Fibroblast of skin of left quadriceps (primary cell): Measurements from ENCODE around the gene UST.
"Not testable (repeated sequence)": the region's sequence is repeated elsewhere in the genome, so short reads cannot be mapped to it uniquely, and the experiment has no call there.

Experiments
- DNase-seq, 2 experiments: peaks; one replicate each; pipeline ENCODE4 v3.0.0-alpha.2; 2013; ENCODE audit warnings: low read depth in 2 of 2

Gene UST

DNA sequence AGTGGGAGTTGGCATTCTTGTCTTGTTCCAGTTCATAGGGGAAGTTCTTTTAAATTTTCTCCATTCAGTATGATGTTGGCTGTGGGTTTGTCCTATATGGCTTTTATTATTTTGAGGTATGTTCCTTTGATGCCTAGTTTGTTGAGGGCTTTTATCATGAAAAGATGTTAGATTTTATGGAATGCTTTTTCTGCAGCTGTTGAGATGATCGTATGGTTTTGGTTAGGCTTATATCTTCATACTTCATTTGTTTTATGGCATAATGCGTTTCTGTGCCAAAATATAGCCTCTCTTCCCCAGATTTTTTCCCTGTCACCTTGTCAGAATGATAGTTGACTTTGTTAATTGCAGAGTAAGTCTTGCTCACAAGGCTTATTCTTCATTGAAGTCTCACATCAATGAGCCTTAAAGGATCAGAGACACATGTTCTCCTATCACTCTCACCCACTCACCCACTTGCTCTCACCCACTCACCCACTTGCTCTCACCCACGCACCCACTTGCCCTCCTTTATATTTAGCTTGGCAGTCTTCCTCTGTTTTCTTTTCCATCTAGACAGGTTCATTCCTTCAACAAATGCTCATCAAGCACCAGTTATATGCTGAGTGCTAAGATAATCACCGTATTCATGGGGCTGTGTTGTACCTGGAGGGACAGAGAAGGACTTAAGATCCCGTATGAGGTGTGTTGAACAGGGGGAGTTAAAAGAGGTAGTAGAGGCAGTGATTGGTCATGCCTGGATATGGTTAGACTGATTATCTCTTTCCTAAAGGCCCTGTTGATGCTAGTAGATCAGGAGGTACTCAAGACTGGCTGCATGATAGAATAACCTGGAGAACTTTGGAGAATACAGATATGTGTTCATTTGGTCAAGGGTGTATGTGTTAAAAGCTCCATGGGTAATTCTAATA lies 19.3 kb downstream of the UST start:
- DNase-seq, result no peak

DNA sequence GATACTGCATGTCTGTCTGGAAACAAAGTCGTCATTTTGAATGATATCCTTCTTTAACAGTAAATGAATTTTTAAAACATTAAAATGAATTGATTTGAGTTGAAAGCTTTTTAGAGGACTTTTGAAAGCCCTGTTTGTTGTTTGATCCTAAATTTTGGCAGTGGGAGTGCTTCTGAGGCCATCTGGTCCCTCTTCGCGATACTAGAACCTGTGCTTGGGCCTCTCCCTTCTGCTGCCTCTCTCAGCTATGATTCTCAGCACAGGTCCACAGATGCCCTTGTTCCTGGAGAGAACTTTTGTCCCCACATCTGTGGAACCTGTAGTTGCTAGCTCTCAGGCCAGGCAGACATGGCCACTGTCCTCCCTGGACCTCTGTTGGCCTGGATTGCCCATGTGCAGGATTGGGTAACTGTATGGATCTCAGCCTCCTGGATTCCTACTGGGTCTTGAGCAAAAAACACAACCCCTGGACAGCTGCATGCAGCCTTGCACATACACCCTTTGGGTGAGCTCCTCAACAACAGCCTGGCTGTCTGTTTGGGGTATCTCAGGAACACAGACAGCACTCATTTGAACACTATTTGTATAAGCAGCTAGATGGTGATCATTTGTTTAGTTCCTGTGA lies 21.9 kb downstream of the UST start:
- no peak for DNase-seq

DNA sequence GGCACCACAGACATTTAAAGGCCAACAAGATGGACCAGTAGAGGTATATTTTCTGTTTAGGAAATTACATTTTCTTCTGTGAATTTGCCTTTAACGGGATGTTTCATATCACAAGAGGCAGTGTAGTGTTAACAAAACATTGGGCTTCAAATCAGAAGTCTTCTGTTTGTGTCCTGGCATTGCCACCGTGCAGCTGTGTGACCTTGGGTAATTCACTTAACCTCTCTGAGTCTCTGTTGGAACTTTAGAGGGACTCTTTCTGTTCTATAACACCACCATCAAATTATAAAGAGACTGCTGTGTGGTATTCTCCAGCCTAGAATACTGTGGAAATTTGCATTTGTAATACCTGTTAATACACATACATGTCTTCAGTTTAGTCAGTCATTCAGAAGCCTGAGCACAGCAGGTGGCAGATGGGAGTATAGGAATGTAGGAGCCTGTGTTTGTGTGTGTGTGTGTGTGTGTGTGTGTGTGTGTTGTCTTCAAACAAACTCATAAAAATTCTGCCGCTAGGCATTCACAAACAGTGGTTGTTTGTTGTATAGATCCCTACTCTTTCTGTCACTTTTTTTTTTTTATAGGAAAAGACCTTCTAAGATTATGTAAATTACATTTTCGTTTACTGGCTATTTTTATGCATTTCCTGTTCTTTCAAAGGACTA lies 22.6 kb downstream of the UST start:
- no peak for DNase-seq

DNA sequence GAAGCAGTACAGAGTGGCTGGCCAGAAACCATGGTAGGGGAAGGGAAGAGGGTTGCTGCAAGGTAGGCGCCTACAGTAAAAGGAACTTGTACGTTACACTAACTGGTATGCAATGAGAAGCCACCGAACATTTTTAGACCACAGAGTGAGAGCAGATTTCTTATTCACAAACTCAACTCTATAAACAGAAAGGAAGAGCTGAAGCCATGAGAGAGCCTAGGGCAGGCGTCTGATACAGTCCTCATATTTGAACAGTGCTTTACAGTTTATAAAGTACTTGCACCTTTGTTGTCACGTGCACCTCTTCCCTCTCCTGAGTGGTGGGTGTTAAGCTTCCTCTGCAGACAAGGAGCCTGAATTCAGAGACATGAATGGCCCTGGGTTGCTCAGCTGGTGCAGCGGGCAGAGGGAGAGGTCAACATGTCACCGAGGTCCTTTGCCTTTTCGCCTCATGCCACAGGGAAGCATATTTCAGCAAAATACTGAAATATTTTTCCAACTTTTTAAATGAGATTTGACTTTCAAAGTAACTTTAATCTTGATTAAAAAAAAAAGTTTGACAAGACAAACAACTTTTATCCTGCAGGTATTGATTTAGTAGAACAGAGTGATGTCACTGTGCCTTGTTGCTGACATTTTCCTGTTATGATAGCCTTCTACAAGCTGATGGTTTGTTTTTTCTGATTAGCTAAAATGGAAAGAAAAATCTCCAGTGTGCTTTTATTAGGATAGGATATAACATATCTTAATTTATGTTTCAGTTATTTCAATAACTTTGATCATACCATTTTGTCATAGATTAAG lies 23.8 kb downstream of the UST start:
- no peak for DNase-seq

DNA sequence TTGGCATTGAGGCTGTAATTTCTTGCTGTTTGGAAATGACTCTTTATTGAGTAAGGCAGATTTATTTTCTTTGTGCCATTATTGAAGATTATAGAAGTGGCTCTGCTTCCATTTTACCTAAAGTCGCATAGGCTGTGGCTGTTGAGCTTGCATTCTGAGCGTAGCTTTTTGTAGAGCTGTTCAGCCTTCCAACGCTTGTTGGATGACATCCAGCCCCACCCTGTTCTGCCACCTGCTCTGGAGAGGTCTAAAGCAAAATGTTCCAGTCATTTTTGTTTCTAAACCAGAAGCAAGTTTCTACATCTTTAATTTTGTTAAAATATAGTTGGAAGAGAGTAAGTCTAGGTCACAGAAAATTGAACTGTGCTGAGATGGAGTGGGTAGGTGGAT lies 24.4 kb downstream of the UST start:
- DNase-seq, result no peak

DNA sequence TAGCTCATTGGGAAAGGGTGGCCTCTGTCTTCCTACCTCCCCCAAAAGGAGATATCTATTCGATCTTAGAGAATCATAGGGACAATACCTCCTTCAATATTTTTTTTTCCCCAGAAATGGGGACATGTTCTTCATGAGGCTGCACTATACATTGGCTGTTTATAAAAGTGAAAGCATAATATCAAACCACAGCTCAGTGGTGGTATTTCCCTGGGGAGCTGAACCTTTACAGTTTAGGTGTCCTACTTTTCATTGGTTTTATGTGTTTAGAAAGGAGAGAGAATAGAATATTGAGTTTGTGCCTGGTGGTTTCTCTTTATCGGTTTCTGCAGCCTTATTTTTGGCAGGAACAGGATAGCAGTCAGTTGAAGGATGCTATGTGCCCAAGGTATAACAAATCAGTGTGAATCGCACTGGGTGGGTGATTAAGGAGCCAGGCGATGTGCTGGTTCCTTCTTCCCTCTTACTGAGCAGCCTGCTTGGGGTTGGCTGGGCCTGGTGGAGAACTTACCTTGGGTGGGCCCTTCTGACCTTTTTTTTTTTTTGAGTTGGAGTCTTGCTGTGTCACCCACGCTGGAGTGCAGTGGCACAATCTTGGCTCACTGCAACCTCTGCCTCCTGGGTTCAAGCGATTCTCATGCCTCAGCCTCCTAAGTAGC lies 25.2 kb downstream of the UST start:
- DNase-seq, result no peak

DNA sequence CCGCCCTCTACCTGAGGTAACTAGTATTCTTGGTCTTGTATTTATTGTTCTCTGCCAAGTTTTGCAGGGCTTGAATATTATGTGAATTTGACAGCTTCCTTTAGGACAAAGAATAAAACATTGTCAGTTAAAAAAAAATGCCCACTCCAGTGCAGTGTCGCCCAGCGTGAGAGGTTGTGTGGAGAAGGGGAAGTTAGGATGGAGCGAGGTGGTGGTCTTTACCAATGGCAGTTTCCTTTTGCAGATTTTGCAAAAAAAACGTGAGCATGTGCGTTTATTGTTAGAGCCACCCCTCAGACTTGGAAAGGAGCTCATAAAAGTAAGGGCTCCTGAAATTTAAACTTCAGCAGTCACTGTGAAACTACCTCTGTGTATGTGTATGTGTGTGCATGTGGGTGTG lies 28.3 kb downstream of the UST start:
- DNase-seq, result no peak

DNA sequence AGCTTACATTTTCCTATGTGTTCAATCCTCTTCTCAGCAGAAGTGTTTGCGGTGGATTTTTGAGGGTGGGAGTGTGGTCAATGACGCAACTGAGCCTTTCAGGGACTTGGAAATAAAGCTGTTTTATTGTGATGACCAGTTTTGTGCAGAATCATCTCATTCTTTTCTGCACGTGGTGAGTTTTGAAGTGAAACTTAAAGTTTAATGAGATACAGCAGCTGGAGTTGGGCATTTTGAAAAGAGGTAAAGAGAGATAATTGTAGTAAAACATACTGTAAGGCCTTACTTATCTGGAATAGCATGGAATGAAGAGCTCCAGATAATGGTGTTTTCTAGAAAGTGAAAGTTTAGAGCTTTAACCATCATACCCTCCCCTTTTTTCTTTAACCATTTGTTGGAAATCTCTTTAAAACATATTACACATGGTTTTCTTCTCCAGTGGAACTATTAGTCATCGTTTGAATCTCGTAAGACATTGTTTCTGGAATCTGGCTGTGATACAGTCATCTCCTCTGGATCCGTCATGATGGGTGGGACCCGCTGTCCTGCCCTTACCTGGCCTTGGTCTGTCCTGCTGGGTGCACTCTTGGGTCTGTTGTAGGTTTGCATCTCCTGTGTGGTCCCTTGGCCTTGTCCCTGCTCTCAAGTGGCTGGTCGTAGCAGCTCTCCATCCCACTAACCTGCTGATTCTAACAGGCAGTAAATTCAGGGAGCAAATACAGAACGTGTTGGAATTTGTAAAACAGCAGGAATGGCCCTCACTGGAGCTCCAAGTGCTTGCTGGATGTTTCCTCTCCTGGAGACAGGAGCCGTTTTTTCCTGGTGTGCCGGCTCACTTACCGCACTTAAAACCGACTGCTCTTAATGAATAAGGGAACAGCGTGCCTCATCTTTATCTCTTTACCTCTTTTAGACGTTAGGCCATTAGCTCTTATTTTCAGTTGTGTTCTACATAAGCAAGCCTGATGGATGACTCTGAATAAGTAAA lies 29.8 kb downstream of the UST start:
- DNase-seq, result peak; percentile 58 to 68

DNA sequence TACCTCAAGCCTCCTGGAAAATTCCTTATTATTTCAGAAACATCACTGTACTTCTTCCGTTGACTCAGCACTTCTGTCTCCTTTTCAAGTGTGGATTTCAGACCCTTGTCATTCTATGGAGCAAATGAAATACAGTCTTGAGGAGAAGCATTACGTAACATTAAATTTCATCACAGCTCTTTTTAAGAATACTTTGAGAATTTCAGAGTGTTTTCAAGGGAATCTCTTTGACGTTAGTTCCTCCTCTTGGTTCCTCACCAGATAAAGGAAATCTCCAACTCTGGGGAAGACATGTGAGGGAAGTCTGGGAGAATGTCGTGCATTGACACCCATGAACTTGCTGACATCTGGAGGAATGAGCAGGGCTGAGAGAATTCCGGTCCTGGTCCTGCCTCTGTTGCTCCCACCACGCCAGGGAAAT lies 32.3 kb downstream of the UST start:
- DNase-seq, result peak in 1 of 2 experiments; percentile 27

DNA sequence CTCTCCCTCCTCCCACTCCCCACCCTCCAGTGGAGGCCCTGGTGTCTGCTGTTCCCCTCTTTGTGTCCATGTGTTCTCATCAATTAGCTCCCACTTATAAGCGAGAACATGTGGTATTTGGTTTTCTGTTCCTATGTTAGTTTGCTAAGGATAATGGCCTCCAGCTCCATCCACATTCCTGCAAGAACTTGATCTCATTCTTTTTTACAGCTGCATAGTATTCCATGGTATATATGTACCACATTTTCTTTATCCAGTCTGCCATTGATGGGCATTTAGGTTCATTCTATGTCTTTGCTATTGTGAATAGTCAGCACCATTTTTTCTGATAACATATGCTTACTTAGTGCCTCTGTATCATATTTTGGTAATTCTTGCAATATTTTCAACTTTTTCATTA lies 33.6 kb downstream of the UST start:
- not testable (repeated sequence) for DNase-seq

DNA sequence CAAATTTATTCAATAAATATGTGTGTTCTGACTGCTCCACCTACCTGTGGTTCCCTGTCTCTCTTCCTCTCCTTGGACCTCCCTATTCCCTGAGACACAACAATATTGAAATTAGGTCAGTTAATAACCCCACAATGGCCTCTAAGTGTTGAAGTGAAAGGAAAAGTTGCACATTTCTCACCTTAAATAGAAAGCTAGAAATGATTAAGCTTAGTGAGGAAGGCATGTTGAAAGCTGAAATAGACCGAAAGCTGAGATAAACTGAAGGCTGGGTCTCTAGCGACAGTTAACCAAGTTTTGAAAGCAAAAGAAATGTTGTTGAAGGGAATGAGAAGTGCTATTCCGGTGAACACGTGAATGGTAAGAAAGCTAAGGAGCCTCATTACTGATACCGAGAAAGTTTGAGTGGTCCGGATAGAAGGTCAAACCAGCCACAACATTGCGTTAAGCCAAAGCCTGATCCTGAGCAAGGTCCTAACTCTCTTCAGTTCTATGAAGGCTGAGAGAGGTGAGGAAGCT lies 34.1 kb downstream of the UST start:
- DNase-seq, result no peak

DNA sequence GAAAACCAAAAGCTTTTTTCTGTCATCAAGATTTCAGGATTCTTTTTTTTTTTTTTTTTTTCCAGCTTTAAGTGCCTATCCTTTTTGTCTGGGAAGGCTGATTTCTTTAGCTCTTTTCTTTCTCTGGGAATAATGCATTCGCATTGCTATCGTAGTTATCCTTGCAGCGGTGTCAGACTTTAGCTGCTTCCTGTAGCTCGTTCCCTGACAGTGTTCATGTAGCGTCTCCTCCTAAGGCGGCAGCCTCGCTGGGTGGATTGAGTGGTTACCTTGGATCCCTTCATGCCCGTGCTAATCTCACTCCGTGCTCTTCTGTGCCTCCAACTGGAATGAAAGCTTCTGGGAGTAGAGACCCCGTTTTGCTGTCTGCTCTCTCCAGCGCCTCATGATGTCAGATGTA lies 43.1 kb downstream of the UST start:
- DNase-seq, result no peak

DNA sequence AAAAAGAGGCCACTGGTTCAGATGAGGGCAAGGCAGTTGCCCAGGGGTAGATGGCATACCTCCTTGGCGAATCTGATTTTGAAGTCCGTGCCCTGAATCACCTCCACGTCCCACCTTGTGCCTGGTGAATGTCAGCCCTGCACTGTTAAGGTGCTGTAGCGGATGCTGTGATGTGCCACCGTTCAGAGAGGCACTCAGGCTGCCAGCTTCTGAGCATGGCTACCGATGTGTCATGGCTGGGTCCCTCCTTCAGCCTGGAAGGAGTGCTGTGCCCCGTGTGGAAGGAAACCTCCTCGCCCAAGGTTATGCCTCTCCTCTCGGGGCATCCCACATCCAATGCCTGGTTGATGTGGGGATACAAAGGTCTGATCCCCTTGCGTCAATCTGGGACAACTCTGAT lies 43.6 kb downstream of the UST start:
- DNase-seq, result no peak

DNA sequence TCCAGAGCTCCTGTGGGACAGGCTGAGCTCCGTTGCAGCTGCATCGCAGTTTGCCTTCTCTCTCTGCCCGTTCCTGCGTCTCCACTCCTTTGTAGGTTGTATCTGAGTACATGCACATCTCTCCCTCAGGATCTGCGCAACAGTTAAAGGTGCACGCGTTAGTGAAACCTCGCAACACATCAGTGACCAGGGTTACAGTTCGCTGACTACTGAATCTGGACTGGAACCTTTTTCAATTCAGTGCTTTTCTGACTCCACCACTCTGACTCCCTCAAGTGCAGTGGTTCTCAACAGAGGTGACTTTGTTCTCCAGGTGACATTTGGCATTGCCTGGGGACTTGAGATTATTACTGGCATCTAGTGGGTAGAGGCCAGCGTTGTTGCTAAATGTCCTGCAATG lies 44.0 kb downstream of the UST start:
- DNase-seq, result no peak

DNA sequence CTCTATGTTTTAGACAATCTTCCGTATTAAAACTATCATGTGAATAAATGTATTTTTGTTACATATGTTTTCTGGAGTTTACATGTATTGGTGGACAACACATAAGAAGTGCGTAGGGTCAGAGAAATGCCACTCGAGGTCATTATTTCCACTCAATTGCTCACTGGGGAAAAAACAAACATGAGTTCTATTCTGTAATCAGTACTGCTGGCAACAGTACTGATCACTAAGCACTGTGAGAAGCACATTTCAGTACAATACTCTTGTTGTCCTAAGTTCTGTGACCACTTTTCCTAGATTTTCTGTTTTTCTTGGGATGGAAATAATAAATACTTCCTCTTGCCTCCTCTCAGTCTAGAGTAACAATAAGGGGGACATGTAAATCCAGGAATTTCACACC lies 44.5 kb downstream of the UST start:
- DNase-seq, result no peak

DNA sequence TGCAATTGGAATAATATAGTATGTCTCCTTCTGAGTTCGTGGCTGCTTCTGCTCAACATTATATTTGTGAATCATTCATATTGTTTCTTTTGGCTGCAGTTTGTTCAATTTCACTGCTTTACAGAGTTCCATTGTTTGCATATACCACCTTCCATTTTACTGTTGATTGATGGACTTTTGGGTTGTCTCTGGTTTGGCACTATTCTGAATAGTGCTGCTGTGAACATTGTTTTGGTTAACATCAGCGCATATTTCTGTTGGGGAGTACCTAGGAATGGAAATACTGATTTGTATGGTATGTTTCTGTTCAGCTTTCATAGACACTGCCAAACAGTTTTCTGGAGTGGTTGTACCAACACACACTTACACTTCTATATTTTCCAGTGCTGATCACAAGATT lies 46.9 kb downstream of the UST start:
- no peak for DNase-seq

DNA sequence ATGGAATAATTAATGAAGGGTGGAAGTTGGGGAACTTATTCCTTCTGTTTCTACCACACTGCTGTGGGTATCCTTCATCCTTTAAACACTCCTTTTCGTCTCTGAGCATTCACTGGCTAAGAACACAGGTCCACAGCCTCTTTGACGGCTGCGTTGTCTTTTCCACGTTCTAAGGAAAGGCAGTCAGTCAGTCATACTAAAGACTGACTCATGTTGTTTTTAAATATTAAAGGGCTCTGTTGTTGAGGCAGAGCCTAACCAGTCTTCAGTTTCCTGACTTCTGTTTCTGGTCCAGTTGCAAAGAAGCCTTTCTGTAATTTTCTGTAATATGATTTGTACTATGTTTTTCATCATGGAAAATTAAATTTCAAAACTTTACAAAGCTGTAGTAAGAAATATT lies 48.0 kb downstream of the UST start:
- DNase-seq, result no peak

DNA sequence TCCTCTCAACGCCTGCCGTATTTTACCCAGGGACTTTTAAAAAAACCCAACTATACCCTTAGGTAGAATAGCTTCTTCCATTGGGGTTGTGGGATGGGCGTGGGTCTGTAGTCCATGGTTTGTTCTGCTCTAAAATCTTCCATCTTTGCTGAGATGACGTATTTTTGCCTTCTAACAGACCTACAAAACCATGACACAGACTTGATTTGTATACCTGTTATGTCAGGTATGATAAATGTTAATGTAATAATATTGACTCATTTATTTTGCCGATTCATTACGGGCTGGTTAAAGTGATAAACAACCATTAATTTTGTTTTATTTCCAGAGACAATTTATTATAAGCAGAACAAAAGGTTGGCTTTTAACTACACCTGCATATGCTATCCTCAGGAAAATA lies 48.7 kb downstream of the UST start:
- no peak for DNase-seq

DNA sequence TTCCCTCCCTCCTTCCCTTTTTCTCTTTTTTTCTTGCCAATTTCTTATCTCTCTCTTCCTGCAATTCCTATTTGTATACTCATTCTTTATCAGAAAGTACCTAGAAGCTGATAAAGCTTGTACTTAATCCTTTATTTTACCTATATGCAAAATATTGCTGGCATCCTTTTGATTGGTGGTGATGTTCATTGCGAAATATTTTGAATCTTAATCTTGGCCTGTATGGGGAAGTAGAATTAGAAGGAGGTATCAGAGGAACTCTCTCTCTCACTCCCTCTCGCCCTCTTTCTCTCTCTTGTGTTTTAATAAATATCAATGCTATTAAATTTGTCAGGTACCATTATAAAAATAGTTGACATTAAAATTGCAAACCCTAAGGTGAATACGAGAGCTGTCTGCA lies 52.8 kb downstream of the UST start:
- no peak for DNase-seq

DNA sequence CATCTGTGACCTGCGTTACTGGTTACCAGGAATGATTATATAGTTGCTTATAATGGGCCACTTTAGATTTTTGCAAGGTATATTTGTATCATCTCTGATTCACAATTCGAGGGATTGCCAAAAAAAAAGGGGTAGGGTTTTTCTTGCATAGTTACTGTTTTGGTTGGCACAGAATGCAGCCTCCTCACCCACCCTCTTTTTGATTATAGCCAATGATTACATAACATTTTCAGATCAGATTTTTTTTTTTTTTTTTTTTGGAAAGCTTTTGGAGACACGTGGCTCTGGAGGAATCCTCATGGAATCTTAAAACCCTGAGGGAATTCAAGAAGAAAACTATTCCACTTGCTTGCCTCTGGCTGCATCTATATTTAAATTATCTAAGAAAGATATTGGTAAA lies 53.7 kb downstream of the UST start:
- DNase-seq, result peak; percentile 20
